Lung microvascular endothelial cell (primary cell): ENCODE data around the gene PKNOX2. TPM values are rescaled to one million over a fixed set of nuclear protein-coding genes. Genes with fewer than 3 reads are reported as not detected.
A peak's percentile ranks its signal among the peaks of the same experiment; 100 is the strongest.

Source experiments
- DNase-seq, 2 donors: peaks; one replicate each; pipeline versions ENCODE4 v3.0.0 to v3.0.0-alpha.2; 2010; ENCODE audit warnings: low read depth in 2 of 2
- total RNA-seq: library from RNA; depleted of rRNA; stranded (reverse); fragments of >200 nt; gene quantifications from 2 replicates; pipeline ENCODE4 v1.2.1, GENCODE V29; 2014

Gene PKNOX2
- total RNA-seq, 1 donor from 2014 or later: not detected

GRCh38 chr11:125308246-125308645, 143.7 kb downstream of the PKNOX2 start:
- no peak for DNase-seq

- no peak for DNase-seq
These were observed 147.8 kb downstream of the PKNOX2 start for GRCh38 chr11:125312391-125312790.

GRCh38 chr11:125312812-125313211, 148.3 kb downstream of the PKNOX2 start:
- DNase-seq: no peak

- DNase-seq: peak; percentile 37 to 66
These were observed 149.0 kb downstream of the PKNOX2 start for GRCh38 chr11:125313271-125314219.

- no peak for DNase-seq
These were observed 149.9 kb downstream of the PKNOX2 start for GRCh38 chr11:125314276-125315078.

- no peak for DNase-seq
These were observed 150.7 kb downstream of the PKNOX2 start for GRCh38 chr11:125315079-125315740.

GRCh38 chr11:125317416-125317815, 152.9 kb downstream of the PKNOX2 start:
- DNase-seq: no peak

- no peak for DNase-seq
These were observed 155.1 kb downstream of the PKNOX2 start for GRCh38 chr11:125319649-125320048.

GRCh38 chr11:125320347-125321076, 156.0 kb downstream of the PKNOX2 start:
- no peak for DNase-seq

GRCh38 chr11:125322289-125322688, 157.7 kb downstream of the PKNOX2 start:
- DNase-seq: no peak

- DNase-seq: no peak
These were observed 160.6 kb downstream of the PKNOX2 start for GRCh38 chr11:125325196-125325595.

GRCh38 chr11:125326126-125326525, 161.6 kb downstream of the PKNOX2 start:
- no peak for DNase-seq

- DNase-seq: no peak
These were observed 163.1 kb downstream of the PKNOX2 start for GRCh38 chr11:125327518-125328224.

- no peak for DNase-seq
These were observed 163.7 kb downstream of the PKNOX2 start for GRCh38 chr11:125328225-125328580.

- DNase-seq: no peak
These were observed 165.2 kb downstream of the PKNOX2 start for GRCh38 chr11:125329786-125330185.

- no peak for DNase-seq
These were observed 166.1 kb downstream of the PKNOX2 start for GRCh38 chr11:125330462-125331325.

- no peak for DNase-seq
These were observed 166.9 kb downstream of the PKNOX2 start for GRCh38 chr11:125331357-125332035.

GRCh38 chr11:125332821-125333220, 168.3 kb downstream of the PKNOX2 start:
- no peak for DNase-seq
